A673 (cell line): ENCODE measurements around the gene ACTL7A. TPM values are rescaled to one million over a fixed set of nuclear protein-coding genes. Genes with fewer than 3 reads are reported as not detected.

Experiments
- BruUV-seq: library from RNA; stranded (reverse); fragments of 400-500 nt; replicated peaks from 2 replicates; lab custom pipeline; 2021; lab: Mats Ljungman, UMichigan
- CTCF ChIA-PET: fragments of 300-600 bp; sonication (Branson Sonifier 250); formaldehyde crosslinking; loops from one replicate; lab custom pipeline; 2022; ENCODE audit warnings: antibody characterized with exemption; lab: Charles Lee
- POLR2A ChIA-PET: fragments of 300-600 bp; sonication (Branson Sonifier 250); formaldehyde crosslinking; loops from one replicate; lab custom pipeline; 2022; ENCODE audit warnings: antibody characterized with exemption; ENCODE audit not compliant: low non-redundant PET; lab: Charles Lee
- DNase-seq: peaks from one replicate; pipeline ENCODE4 v3.0.0-alpha.2; 2015; ENCODE audit warnings: low spot score
- H3K27ac ChIP-seq: fragments of 200-600 bp; sonication (generic); 2 replicates; pipeline ENCODE4 v1.5.1; 2016; ENCODE audit warnings: mixed run types, low read depth, mild to moderate bottlenecking, mixed read lengths, antibody characterized with exemption, low read length; ENCODE audit not compliant: poor library complexity, severe bottlenecking
- H3K27me3 ChIP-seq: fragments of 200-600 bp; sonication (generic); replicated peaks from 2 replicates; pipeline ENCODE4 v1.6.1; 2017; ENCODE audit warnings: mixed run types, low read depth, mild to moderate bottlenecking, mixed read lengths, antibody characterized with exemption, low read length; ENCODE audit not compliant: insufficient read depth, poor library complexity
- H3K36me3 ChIP-seq: fragments of 200-600 bp; sonication (generic); 2 replicates; pipeline ENCODE4 v1.6.1; 2016; ENCODE audit warnings: mixed run types, mild to moderate bottlenecking, mixed read lengths, antibody characterized with exemption, low read length; ENCODE audit not compliant: insufficient read depth, poor library complexity, severe bottlenecking
- H3K4me1 ChIP-seq: fragments of 200-600 bp; sonication (generic); 2 replicates; pipeline ENCODE4 v1.6.1; 2017; ENCODE audit warnings: mixed run types, mild to moderate bottlenecking, mixed read lengths, antibody characterized with exemption, low read length; ENCODE audit not compliant: insufficient read depth, poor library complexity, severe bottlenecking
- H3K4me3 ChIP-seq: fragments of 200-600 bp; sonication (generic); 2 replicates; pipeline ENCODE4 v1.5.1; 2016; ENCODE audit warnings: low read depth, mixed run types, mild to moderate bottlenecking, mixed read lengths, low read length; ENCODE audit not compliant: poor library complexity, severe bottlenecking
- H3K9me3 ChIP-seq: fragments of 200-600 bp; sonication (generic); 2 replicates; pipeline ENCODE4 v1.6.1; 2016; ENCODE audit warnings: mixed run types, low read depth, mild to moderate bottlenecking, mixed read lengths, antibody characterized with exemption, low read length; ENCODE audit not compliant: poor library complexity, severe bottlenecking
- CTCF ChIP-seq: fragments of 300-800, 200-600 bp; sonication (generic); conservative IDR thresholded peaks from 2 replicates; pipeline ENCODE4 v1.5.1; 2017; ENCODE audit warnings: low read depth, mild to moderate bottlenecking, antibody characterized with exemption, low read length, moderate library complexity, mixed read lengths
- EZH2 ChIP-seq: fragments of 200-600 bp; sonication (generic); IDR thresholded peaks from 2 replicates; pipeline ENCODE4 v1.6.1; 2017; ENCODE audit warnings: borderline replicate concordance, low read depth, mild to moderate bottlenecking, mixed read lengths, antibody characterized with exemption, low read length; ENCODE audit not compliant: poor library complexity, severe bottlenecking
- intact Hi-C: fragments of 100-400 bp; cut with micrococcal nuclease; formaldehyde crosslinking; loops from one replicate; pipeline ENCODE4 v1.10.0; 2022; ENCODE audit not compliant: unreplicated experiment
- total RNA-seq: library from RNA; stranded (reverse); gene quantifications from 2 replicates; pipeline ENCODE4 v1.2.3, GENCODE V29; 2021

Gene ACTL7A
- total RNA-seq, 1 experiment from 2014 or later, result not detected

GRCh38 chr9:108911820-108912219, 49.8 kb downstream of the ACTL7A start:
- H3K4me3 ChIP-seq, result no peak overlapping the region
- no peaks in the 10 kb centered on the region for H3K9me3 ChIP-seq
- intact Hi-C loops, result no loop called here
- DNase-seq, result no peak
- BruUV-seq, result no TSS peak
- ChIA-PET POLR2A (no interaction called here), CTCF (interaction anchor here (0.6 kb wide), 1 partner anchor 42 kb away, joined by 4 read pairs; no protein-coding TSS in a partner anchor)
- H3K27ac ChIP-seq, result no peak overlapping the region
- no peaks in the 10 kb centered on the region for H3K4me1 ChIP-seq
- H3K36me3 ChIP-seq, result peaks cover 50% of the 10 kb centered on the region
- no peak for TF ChIP-seq EZH2
- TF ChIP-seq CTCF, result no peak
- no peaks in the 10 kb centered on the region for H3K27me3 ChIP-seq

Other genes with a start within 250 kb of the ACTL7A start
- gene ACTL7B, start 6.3 kb upstream of the ACTL7A start, total RNA-seq, result not detected in 2 replicates
- 34.1 and 38.7 TPM in 2 replicates for gene ELP1, start 71.9 kb downstream of the ACTL7A start, total RNA-seq
- gene ABITRAM, start 72.1 kb downstream of the ACTL7A start, total RNA-seq, result 20.2 and 20.7 TPM in 2 replicates
- gene CTNNAL1, start 151.2 kb downstream of the ACTL7A start, total RNA-seq, result 72.0 and 72.5 TPM in 2 replicates